GM18499 (cell line): Measurements from ENCODE around the gene TCEA2.

Experiments
- ATAC-seq: cut with Tn5 transposase; IDR thresholded peaks from one replicate; pipeline ENCODE4 v1.9.1; 2021; ENCODE audit warnings: moderate number of reproducible peaks; ENCODE audit not compliant: insufficient read depth, unreplicated experiment

The TCEA2 gene

GRCh38 chr20:64063389-64064144 is 569 bp downstream of the TCEA2 start:
- no peak for ATAC-seq

- ATAC-seq: no peak
Measured at GRCh38 chr20:64064145-64064698, 1.2 kb downstream of the TCEA2 start.

- ATAC-seq: no peak
Measured at GRCh38 chr20:64065062-64065973, 2.3 kb downstream of the TCEA2 start.

- ATAC-seq: no peak
Measured at GRCh38 chr20:64065974-64066343, 3.0 kb downstream of the TCEA2 start.

- no peak for ATAC-seq
Measured at GRCh38 chr20:64067005-64067632, 4.1 kb downstream of the TCEA2 start.

- ATAC-seq: no peak
Measured at GRCh38 chr20:64067733-64068307, 4.8 kb downstream of the TCEA2 start.

GRCh38 chr20:64068386-64069208 is 5.6 kb downstream of the TCEA2 start:
- no peak for ATAC-seq

GRCh38 chr20:64069209-64069613 is 6.2 kb downstream of the TCEA2 start:
- no peak for ATAC-seq

GRCh38 chr20:64069614-64070243 is 6.7 kb downstream of the TCEA2 start:
- ATAC-seq: no peak

GRCh38 chr20:64070244-64070993 is 7.4 kb downstream of the TCEA2 start:
- ATAC-seq: no peak

GRCh38 chr20:64071341-64072332 is 8.6 kb downstream of the TCEA2 start:
- ATAC-seq: no peak

- no peak for ATAC-seq
Measured at GRCh38 chr20:64072498-64073063, 9.6 kb downstream of the TCEA2 start.

GRCh38 chr20:64073476-64074183 is 10.6 kb downstream of the TCEA2 start:
- no peak for ATAC-seq

GRCh38 chr20:64074184-64074789 is 11.3 kb downstream of the TCEA2 start:
- ATAC-seq: no peak

GRCh38 chr20:64074963-64075362 is 12.0 kb downstream of the TCEA2 start:
- no peak for ATAC-seq

- ATAC-seq: no peak
Measured at GRCh38 chr20:64075556-64075955, 12.6 kb downstream of the TCEA2 start.
